Liver (tissue), 9 donors: ENCODE data around the gene MDN1. TPM values are rescaled to one million over a fixed set of nuclear protein-coding genes. Genes with fewer than 3 reads are reported as not detected.

Experiments used
- DNase-seq: peaks from one replicate; pipeline ENCODE4 v3.0.0-alpha.2; 2017; ENCODE audit warnings: low spot score
- H3K27ac ChIP-seq, 2 donors: one replicate each; pipeline ENCODE4 v1.7.0; 2013; ENCODE audit warnings: inconsistent platforms in 2 of 2, low read length in 2 of 2, control low read depth in 1 of 2, low read depth in 1 of 2, mild to moderate bottlenecking in 1 of 2
- H3K27me3 ChIP-seq, 4 donors: one replicate each; pipeline versions ENCODE4 v1.6.1 to v1.7.0; 2013; ENCODE audit warnings: low read length in 3 of 4, inconsistent platforms in 1 of 4, mild to moderate bottlenecking in 1 of 4, moderate library complexity in 1 of 4; ENCODE audit not compliant: control insufficient read depth in 4 of 4, insufficient read depth in 4 of 4
- H3K36me3 ChIP-seq, 4 donors: one replicate each; pipeline versions ENCODE4 v1.6.1 to v1.7.0; 2013; ENCODE audit warnings: low read length in 3 of 4, mild to moderate bottlenecking in 3 of 4, low read depth in 1 of 4, moderate library complexity in 1 of 4; ENCODE audit not compliant: control insufficient read depth in 4 of 4, insufficient read depth in 3 of 4
- H3K4me1 ChIP-seq, 4 donors: one replicate each; pipeline versions ENCODE4 v1.6.1 to v1.7.0; 2013; ENCODE audit warnings: low read length in 3 of 4, mild to moderate bottlenecking in 3 of 4, moderate library complexity in 1 of 4; ENCODE audit not compliant: control insufficient read depth in 4 of 4, insufficient read depth in 4 of 4
- H3K4me3 ChIP-seq, 3 donors: one replicate each; pipeline versions ENCODE4 v1.6.1 to v1.7.0; 2013; ENCODE audit warnings: low read length in 3 of 3, control low read depth in 1 of 3, low read depth in 1 of 3, mild to moderate bottlenecking in 1 of 3
- H3K9ac ChIP-seq, 2 donors: one replicate each; pipeline ENCODE4 v1.7.0; 2013; ENCODE audit warnings: low read length in 2 of 2, mild to moderate bottlenecking in 2 of 2, moderate library complexity in 2 of 2, control low read depth in 1 of 2, low read depth in 1 of 2
- H3K9me3 ChIP-seq, 4 donors: one replicate each; pipeline versions ENCODE4 v1.6.1 to v1.7.0; 2013; ENCODE audit warnings: low read length in 3 of 4; ENCODE audit not compliant: control insufficient read depth in 4 of 4
- EGR1 ChIP-seq, 2 donors: IDR thresholded peaks; 2 replicates each; pipeline ENCODE4 v1.6.1; 2016 to 2018; ENCODE audit warnings: antibody characterized with exemption in 2 of 2, low read depth in 2 of 2
- FOXA1 ChIP-seq: IDR thresholded peaks from 2 replicates; pipeline ENCODE4 v1.6.1; 2016; ENCODE audit warnings: antibody characterized with exemption
- FOXA2 ChIP-seq: IDR thresholded peaks from 2 replicates; pipeline ENCODE4 v1.6.1; 2016; ENCODE audit warnings: antibody characterized with exemption
- GABPA ChIP-seq, 2 donors: IDR thresholded peaks in 1 of 2; conservative IDR thresholded peaks in 1 of 2; 2 replicates each; pipeline ENCODE4 v1.6.1; 2016; ENCODE audit warnings: antibody characterized with exemption in 2 of 2, mild to moderate bottlenecking in 1 of 2, moderate library complexity in 1 of 2
- HNF4A ChIP-seq, 2 donors: conservative IDR thresholded peaks; 2 replicates each; pipeline ENCODE4 v1.6.1; 2016; ENCODE audit warnings: antibody characterized with exemption in 2 of 2, mild to moderate bottlenecking in 2 of 2
- HNF4G ChIP-seq: IDR thresholded peaks from 2 replicates; pipeline ENCODE4 v1.6.1; 2016; ENCODE audit warnings: antibody characterized with exemption
- JUND ChIP-seq, 2 donors: IDR thresholded peaks; 2 replicates each; pipeline ENCODE4 v1.6.1; 2016; ENCODE audit warnings: antibody characterized with exemption in 2 of 2
- NR2F2 ChIP-seq: IDR thresholded peaks from 2 replicates; pipeline ENCODE4 v1.6.1; 2016; ENCODE audit warnings: antibody characterized with exemption
- RAD21 ChIP-seq, 2 donors: IDR thresholded peaks; 2 replicates each; pipeline ENCODE4 v1.6.1; 2016; ENCODE audit warnings: antibody characterized with exemption in 2 of 2, mild to moderate bottlenecking in 2 of 2
- RXRA ChIP-seq, 2 donors: IDR thresholded peaks; 2 replicates each; pipeline ENCODE4 v1.6.1; 2017 to 2018; ENCODE audit warnings: antibody characterized with exemption in 2 of 2, mild to moderate bottlenecking in 1 of 2
- SP1 ChIP-seq: IDR thresholded peaks from 2 replicates; pipeline ENCODE4 v1.6.1; 2018; ENCODE audit warnings: antibody characterized with exemption, mild to moderate bottlenecking
- TAF1 ChIP-seq: conservative IDR thresholded peaks from 2 replicates; pipeline ENCODE4 v1.6.1; 2016; ENCODE audit warnings: antibody characterized with exemption, mild to moderate bottlenecking
- YY1 ChIP-seq: IDR thresholded peaks from 2 replicates; pipeline ENCODE4 v1.6.1; 2016; ENCODE audit warnings: antibody characterized with exemption, mild to moderate bottlenecking
- WGBS: extraction: QIAGEN DNeasy Blood & Tissue Kit; methylation state at CpG from one replicate; pipeline ENCODE4 v1.1.7; 2013; 5-methylcytosine and 5-hydroxymethylcytosine counted together
- polyA plus RNA-seq, 2 donors: library from polyadenylated mRNA; stranded (reverse) in 1 of 2; unstranded in 1 of 2; fragments of 200-250 nt in 1 of 2; fragments of >200 nt in 1 of 2; fragmentation: Nextera tagmentation in 1 of 2; extraction: Ambion mirVana in 1 of 2; gene quantifications; one replicate each; pipeline versions ENCODE4 v1.2.1 to v1.2.3, GENCODE V29; 2013 to 2015
- total RNA-seq, 2 donors: library from RNA; depleted of rRNA; stranded (reverse); fragments of >200 nt; gene quantifications; one replicate each; pipeline ENCODE4 v1.2.3, GENCODE V29; 2014
- TF ChIP-seq, protein P1 (sequence below): IDR thresholded peaks from 2 replicates; pipeline ENCODE4 v1.6.1; 2016; ENCODE audit warnings: antibody characterized with exemption, mild to moderate bottlenecking
- TF ChIP-seq, protein P2 (sequence below): IDR thresholded peaks from 2 replicates; pipeline ENCODE4 v1.6.1; 2016; ENCODE audit warnings: antibody characterized with exemption
- TF ChIP-seq, protein P3 (sequence below): IDR thresholded peaks from 2 replicates; pipeline ENCODE4 v1.6.1; 2016; ENCODE audit warnings: antibody characterized with exemption
- TF ChIP-seq, protein P4 (sequence below): fragments of 150-350 bp; IDR thresholded peaks from 2 replicates; pipeline ENCODE4 v1.5.1; 2017; ENCODE audit warnings: improper control_type of control experiment, low read depth, low read length; ENCODE audit not compliant: missing input control
- TF ChIP-seq, protein P5 (sequence below): IDR thresholded peaks from 2 replicates; pipeline ENCODE4 v1.6.1; 2016; ENCODE audit warnings: antibody characterized with exemption
- donor health status: healthy.
- donor health status: healthy.
- donor health status: healthy.
- donor health status: healthy.
- donor health status: healthy.

MDN1 gene, protein sequence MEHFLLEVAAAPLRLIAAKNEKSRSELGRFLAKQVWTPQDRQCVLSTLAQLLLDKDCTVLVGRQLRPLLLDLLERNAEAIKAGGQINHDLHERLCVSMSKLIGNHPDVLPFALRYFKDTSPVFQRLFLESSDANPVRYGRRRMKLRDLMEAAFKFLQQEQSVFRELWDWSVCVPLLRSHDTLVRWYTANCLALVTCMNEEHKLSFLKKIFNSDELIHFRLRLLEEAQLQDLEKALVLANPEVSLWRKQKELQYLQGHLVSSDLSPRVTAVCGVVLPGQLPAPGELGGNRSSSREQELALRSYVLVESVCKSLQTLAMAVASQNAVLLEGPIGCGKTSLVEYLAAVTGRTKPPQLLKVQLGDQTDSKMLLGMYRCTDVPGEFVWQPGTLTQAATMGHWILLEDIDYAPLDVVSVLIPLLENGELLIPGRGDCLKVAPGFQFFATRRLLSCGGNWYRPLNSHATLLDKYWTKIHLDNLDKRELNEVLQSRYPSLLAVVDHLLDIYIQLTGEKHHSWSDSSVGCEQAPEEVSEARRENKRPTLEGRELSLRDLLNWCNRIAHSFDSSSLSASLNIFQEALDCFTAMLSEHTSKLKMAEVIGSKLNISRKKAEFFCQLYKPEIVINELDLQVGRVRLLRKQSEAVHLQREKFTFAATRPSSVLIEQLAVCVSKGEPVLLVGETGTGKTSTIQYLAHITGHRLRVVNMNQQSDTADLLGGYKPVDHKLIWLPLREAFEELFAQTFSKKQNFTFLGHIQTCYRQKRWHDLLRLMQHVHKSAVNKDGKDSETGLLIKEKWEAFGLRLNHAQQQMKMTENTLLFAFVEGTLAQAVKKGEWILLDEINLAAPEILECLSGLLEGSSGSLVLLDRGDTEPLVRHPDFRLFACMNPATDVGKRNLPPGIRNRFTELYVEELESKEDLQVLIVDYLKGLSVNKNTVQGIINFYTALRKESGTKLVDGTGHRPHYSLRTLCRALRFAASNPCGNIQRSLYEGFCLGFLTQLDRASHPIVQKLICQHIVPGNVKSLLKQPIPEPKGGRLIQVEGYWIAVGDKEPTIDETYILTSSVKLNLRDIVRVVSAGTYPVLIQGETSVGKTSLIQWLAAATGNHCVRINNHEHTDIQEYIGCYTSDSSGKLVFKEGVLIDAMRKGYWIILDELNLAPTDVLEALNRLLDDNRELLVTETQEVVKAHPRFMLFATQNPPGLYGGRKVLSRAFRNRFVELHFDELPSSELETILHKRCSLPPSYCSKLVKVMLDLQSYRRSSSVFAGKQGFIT (N-terminal part only)
- total RNA-seq (10 to 100 TPM; 29.6 to 48.9 TPM), polyA plus RNA-seq (10 to 100 TPM in 1 of 2 donors, 1 to 10 TPM in 1; 5.4 to 16.0 TPM)

DNA sequence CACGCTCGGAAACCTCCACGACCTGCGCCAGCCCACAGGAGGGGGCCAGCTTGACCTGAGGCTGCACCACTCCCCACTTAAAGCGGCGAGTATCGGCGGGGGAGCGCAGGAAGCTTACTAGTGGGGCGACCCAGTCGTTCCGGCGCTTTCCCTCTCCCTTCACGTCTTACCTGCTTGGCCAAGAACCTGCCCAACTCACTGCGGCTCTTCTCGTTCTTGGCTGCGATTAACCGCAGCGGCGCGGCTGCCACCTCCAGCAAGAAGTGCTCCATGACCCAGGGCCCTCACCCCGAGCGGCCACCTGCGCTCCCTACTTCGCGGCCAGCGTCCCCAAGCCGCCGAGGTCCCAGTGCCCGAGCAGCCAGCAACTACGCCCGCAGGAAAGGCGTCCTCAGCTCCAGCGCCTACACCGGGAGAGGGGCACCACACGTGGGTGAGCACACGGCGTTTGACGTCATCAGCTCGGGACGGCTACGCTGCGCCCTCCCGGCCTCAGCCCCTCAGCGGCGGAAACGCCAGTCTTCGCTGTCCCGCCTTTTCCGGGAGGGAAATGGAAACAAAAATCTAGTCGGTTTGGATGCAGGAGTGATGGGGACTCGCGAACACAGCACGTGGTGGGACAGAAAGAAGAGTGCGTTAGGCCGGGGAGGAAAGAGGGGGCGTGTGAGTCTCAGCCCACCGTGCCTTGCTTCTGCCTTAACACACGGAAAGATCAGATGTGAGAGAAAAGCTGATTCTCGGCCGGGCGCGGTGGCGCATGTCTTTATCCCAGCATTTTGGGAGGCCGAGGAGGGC lies at the start of gene MDN1:
TSS of gene MDN1 (minus strand) at position 459 of the 795 bp plus-strand sequence. CDS start at position 272, 187 bp downstream.
- peak within 1 kb of the TSS; percentile 74 to 82 (median 81) for H3K4me3 ChIP-seq
- WGBS = under 1% methylated on average over 65 of the region's 65 CpGs
- H3K9ac ChIP-seq = peak within 1 kb of the TSS; percentile 73 to 85
- no peaks in the 10 kb centered on the region for H3K9me3 ChIP-seq
- no peaks in the 10 kb centered on the region for H3K36me3 ChIP-seq
- H3K4me1 ChIP-seq = peaks cover 6 to 24% (median 15%) of the 10 kb centered on the region in 4 donors
- peak; percentile 83 for DNase-seq
- TF ChIP-seq, protein P1, sequence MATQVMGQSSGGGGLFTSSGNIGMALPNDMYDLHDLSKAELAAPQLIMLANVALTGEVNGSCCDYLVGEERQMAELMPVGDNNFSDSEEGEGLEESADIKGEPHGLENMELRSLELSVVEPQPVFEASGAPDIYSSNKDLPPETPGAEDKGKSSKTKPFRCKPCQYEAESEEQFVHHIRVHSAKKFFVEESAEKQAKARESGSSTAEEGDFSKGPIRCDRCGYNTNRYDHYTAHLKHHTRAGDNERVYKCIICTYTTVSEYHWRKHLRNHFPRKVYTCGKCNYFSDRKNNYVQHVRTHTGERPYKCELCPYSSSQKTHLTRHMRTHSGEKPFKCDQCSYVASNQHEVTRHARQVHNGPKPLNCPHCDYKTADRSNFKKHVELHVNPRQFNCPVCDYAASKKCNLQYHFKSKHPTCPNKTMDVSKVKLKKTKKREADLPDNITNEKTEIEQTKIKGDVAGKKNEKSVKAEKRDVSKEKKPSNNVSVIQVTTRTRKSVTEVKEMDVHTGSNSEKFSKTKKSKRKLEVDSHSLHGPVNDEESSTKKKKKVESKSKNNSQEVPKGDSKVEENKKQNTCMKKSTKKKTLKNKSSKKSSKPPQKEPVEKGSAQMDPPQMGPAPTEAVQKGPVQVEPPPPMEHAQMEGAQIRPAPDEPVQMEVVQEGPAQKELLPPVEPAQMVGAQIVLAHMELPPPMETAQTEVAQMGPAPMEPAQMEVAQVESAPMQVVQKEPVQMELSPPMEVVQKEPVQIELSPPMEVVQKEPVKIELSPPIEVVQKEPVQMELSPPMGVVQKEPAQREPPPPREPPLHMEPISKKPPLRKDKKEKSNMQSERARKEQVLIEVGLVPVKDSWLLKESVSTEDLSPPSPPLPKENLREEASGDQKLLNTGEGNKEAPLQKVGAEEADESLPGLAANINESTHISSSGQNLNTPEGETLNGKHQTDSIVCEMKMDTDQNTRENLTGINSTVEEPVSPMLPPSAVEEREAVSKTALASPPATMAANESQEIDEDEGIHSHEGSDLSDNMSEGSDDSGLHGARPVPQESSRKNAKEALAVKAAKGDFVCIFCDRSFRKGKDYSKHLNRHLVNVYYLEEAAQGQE = peak; percentile 9
- TF ChIP-seq YY1 = peak; percentile 86
- TF ChIP-seq, protein P2, sequence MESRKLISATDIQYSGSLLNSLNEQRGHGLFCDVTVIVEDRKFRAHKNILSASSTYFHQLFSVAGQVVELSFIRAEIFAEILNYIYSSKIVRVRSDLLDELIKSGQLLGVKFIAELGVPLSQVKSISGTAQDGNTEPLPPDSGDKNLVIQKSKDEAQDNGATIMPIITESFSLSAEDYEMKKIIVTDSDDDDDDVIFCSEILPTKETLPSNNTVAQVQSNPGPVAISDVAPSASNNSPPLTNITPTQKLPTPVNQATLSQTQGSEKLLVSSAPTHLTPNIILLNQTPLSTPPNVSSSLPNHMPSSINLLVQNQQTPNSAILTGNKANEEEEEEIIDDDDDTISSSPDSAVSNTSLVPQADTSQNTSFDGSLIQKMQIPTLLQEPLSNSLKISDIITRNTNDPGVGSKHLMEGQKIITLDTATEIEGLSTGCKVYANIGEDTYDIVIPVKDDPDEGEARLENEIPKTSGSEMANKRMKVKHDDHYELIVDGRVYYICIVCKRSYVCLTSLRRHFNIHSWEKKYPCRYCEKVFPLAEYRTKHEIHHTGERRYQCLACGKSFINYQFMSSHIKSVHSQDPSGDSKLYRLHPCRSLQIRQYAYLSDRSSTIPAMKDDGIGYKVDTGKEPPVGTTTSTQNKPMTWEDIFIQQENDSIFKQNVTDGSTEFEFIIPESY = no peak
- TF ChIP-seq RXRA (IDR thresholded peaks at IDR 0.05) = peak; percentile 15 to 53
- TF ChIP-seq NR2F2 = peak; percentile 57
- TF ChIP-seq TAF1 = peak; percentile 45
- no peak for TF ChIP-seq HNF4G
- peak in 1 of 2 donors; percentile 26 for TF ChIP-seq RAD21 (IDR thresholded peaks at IDR 0.05)
- TF ChIP-seq FOXA1 = no peak
- TF ChIP-seq HNF4A (conservative IDR thresholded peaks at IDR 0.05) = peak; percentile 26 to 31
- no peak for TF ChIP-seq FOXA2
- TF ChIP-seq, protein P3, sequence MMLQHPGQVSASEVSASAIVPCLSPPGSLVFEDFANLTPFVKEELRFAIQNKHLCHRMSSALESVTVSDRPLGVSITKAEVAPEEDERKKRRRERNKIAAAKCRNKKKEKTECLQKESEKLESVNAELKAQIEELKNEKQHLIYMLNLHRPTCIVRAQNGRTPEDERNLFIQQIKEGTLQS = peak; percentile 29
- TF ChIP-seq GABPA (IDR thresholded peaks at IDR 0.05 in 1 of 2, conservative IDR thresholded peaks at IDR 0.05 in 1 of 2) = peak; percentile 73 to 95
- peak; percentile 60 for TF ChIP-seq SP1
- TF ChIP-seq EGR1 (IDR thresholded peaks at IDR 0.05; ENCODE audit: low read depth in 2 of 2) = peak; percentile 66 to 78
- TF ChIP-seq, protein P4, sequence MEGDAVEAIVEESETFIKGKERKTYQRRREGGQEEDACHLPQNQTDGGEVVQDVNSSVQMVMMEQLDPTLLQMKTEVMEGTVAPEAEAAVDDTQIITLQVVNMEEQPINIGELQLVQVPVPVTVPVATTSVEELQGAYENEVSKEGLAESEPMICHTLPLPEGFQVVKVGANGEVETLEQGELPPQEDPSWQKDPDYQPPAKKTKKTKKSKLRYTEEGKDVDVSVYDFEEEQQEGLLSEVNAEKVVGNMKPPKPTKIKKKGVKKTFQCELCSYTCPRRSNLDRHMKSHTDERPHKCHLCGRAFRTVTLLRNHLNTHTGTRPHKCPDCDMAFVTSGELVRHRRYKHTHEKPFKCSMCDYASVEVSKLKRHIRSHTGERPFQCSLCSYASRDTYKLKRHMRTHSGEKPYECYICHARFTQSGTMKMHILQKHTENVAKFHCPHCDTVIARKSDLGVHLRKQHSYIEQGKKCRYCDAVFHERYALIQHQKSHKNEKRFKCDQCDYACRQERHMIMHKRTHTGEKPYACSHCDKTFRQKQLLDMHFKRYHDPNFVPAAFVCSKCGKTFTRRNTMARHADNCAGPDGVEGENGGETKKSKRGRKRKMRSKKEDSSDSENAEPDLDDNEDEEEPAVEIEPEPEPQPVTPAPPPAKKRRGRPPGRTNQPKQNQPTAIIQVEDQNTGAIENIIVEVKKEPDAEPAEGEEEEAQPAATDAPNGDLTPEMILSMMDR = no peak
- TF ChIP-seq JUND (IDR thresholded peaks at IDR 0.05) = no peak
- TF ChIP-seq, protein P5, sequence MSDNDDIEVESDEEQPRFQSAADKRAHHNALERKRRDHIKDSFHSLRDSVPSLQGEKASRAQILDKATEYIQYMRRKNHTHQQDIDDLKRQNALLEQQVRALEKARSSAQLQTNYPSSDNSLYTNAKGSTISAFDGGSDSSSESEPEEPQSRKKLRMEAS = peak; percentile 98
- no peaks in the 10 kb centered on the region for H3K27me3 ChIP-seq
- peak within 1 kb of the TSS; percentile 85 to 95 for H3K27ac ChIP-seq
